ENCODE measurements around the gene HDDC3. TPM values are rescaled to one million over a fixed set of nuclear protein-coding genes. Genes with fewer than 3 reads are reported as not detected.

Gene HDDC3
- total and polyA plus RNA-seq, 9 of the 15 experiments (the other 6 are each of a cell fraction or from before 2014, with no cell fraction given): 14.9 to 55.8 (median 36.9) TPM

- TF ChIP-seq, protein P1, sequence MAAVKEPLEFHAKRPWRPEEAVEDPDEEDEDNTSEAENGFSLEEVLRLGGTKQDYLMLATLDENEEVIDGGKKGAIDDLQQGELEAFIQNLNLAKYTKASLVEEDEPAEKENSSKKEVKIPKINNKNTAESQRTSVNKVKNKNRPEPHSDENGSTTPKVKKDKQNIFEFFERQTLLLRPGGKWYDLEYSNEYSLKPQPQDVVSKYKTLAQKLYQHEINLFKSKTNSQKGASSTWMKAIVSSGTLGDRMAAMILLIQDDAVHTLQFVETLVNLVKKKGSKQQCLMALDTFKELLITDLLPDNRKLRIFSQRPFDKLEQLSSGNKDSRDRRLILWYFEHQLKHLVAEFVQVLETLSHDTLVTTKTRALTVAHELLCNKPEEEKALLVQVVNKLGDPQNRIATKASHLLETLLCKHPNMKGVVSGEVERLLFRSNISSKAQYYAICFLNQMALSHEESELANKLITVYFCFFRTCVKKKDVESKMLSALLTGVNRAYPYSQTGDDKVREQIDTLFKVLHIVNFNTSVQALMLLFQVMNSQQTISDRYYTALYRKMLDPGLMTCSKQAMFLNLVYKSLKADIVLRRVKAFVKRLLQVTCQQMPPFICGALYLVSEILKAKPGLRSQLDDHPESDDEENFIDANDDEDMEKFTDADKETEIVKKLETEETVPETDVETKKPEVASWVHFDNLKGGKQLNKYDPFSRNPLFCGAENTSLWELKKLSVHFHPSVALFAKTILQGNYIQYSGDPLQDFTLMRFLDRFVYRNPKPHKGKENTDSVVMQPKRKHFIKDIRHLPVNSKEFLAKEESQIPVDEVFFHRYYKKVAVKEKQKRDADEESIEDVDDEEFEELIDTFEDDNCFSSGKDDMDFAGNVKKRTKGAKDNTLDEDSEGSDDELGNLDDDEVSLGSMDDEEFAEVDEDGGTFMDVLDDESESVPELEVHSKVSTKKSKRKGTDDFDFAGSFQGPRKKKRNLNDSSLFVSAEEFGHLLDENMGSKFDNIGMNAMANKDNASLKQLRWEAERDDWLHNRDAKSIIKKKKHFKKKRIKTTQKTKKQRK (IDR thresholded peaks at IDR 0.05; ENCODE audit: borderline replicate concordance, low read depth, low read length): no peak
- TF ChIP-seq, protein P2, sequence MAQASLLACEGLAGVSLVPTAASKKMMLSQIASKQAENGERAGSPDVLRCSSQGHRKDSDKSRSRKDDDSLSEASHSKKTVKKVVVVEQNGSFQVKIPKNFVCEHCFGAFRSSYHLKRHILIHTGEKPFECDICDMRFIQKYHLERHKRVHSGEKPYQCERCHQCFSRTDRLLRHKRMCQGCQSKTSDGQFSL (CRISPR knock-in tag; IDR thresholded peaks at IDR 0.05): no peak
- TF ChIP-seq, protein P2 (tag; IDR thresholded peaks at IDR 0.05): no peak
- TF ChIP-seq ELF1 (tag; IDR thresholded peaks at IDR 0.05) (peak; percentile 80), PTTG1 (tag; IDR thresholded peaks at IDR 0.05; ENCODE audit: low read depth) (no peak), BRF1 (IDR thresholded peaks at IDR 0.05; ENCODE audit: borderline replicate concordance, extremely low read depth, insufficient read length) (no peak), TAF15 (IDR thresholded peaks at IDR 0.05; ENCODE audit: low read depth, low read length) (no peak), PKNOX1 (IDR thresholded peaks at IDR 0.05) (peak; percentile 97), ZNF174 (CRISPR knock-in tag; IDR thresholded peaks at IDR 0.05) (no peak), SRSF3 (IDR thresholded peaks at IDR 0.05; ENCODE audit: insufficient read depth, low read length) (no peak), KAT2B (IDR thresholded peaks at IDR 0.05; ENCODE audit: low read depth, low read length) (no peak), NFYB (IDR thresholded peaks at IDR 0.05; ENCODE audit: extremely low read depth, insufficient read length) (no peak), ZNF583 (CRISPR knock-in tag; IDR thresholded peaks at IDR 0.05) (no peak), ILK (tag; IDR thresholded peaks at IDR 0.05; ENCODE audit: borderline replicate concordance, low read depth) (no peak), L3MBTL2 (IDR thresholded peaks at IDR 0.05) (no peak), ETV5 (CRISPR knock-in tag; IDR thresholded peaks at IDR 0.05; ENCODE audit: low read depth) (no peak)
- TF ChIP-seq, protein P3, sequence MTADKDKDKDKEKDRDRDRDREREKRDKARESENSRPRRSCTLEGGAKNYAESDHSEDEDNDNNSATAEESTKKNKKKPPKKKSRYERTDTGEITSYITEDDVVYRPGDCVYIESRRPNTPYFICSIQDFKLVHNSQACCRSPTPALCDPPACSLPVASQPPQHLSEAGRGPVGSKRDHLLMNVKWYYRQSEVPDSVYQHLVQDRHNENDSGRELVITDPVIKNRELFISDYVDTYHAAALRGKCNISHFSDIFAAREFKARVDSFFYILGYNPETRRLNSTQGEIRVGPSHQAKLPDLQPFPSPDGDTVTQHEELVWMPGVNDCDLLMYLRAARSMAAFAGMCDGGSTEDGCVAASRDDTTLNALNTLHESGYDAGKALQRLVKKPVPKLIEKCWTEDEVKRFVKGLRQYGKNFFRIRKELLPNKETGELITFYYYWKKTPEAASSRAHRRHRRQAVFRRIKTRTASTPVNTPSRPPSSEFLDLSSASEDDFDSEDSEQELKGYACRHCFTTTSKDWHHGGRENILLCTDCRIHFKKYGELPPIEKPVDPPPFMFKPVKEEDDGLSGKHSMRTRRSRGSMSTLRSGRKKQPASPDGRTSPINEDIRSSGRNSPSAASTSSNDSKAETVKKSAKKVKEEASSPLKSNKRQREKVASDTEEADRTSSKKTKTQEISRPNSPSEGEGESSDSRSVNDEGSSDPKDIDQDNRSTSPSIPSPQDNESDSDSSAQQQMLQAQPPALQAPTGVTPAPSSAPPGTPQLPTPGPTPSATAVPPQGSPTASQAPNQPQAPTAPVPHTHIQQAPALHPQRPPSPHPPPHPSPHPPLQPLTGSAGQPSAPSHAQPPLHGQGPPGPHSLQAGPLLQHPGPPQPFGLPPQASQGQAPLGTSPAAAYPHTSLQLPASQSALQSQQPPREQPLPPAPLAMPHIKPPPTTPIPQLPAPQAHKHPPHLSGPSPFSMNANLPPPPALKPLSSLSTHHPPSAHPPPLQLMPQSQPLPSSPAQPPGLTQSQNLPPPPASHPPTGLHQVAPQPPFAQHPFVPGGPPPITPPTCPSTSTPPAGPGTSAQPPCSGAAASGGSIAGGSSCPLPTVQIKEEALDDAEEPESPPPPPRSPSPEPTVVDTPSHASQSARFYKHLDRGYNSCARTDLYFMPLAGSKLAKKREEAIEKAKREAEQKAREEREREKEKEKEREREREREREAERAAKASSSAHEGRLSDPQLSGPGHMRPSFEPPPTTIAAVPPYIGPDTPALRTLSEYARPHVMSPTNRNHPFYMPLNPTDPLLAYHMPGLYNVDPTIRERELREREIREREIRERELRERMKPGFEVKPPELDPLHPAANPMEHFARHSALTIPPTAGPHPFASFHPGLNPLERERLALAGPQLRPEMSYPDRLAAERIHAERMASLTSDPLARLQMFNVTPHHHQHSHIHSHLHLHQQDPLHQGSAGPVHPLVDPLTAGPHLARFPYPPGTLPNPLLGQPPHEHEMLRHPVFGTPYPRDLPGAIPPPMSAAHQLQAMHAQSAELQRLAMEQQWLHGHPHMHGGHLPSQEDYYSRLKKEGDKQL (CRISPR knock-in tag; IDR thresholded peaks at IDR 0.05; ENCODE audit: borderline replicate concordance): no peak
Measured at GRCh38 chr15:90895571-90896117, 36.7 kb downstream of the HDDC3 start (continued).
